ENCODE data around the gene KLHL7. TPM values are rescaled to one million over a fixed set of nuclear protein-coding genes. Genes with fewer than 3 reads are reported as not detected.

KLHL7 gene
- total and polyA plus RNA-seq, 4 donors, result 5.4 to 14.1 (median 9.9) TPM

DNA sequence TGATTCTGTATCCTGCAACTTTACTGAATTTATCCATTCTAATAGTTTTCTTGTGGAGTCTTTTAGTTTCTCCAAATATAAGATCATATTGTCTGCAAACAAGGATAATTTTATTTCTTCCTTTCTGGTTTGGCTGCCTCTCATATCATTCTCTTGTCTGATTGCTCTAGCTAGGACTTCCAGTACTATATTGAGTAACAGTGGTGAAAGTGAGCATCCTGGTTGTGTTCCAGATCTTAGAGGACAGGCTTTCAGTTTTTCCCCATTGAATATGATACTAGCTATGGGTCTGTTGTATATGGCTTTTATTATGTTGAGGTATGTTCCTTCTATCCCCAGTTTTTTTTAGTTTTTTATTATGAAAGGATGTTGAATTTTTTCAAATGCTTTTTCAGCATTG lies 28.2 kb downstream of the KLHL7 start:
- no peaks in the 10 kb centered on the region for H3K4me1 ChIP-seq (ENCODE audit: control insufficient read depth in 4 of 4, insufficient read depth in 4 of 4, low read length in 3 of 4)
- H3K4me3 ChIP-seq (ENCODE audit: low read depth in 1 of 3, low read length in 3 of 3), result no peak overlapping the region
- no peaks in the 10 kb centered on the region for H3K27me3 ChIP-seq (ENCODE audit: control insufficient read depth in 4 of 4, insufficient read depth in 4 of 4, low read length in 3 of 4)
- no peak overlapping the region for H3K9ac ChIP-seq (ENCODE audit: low read depth in 1 of 2, low read length in 2 of 2)
- no peak for DNase-seq (ENCODE audit: low spot score)
- H3K27ac ChIP-seq (ENCODE audit: low read depth in 1 of 2, low read length in 2 of 2), result no peak overlapping the region
- no peaks in the 10 kb centered on the region for H3K9me3 ChIP-seq (ENCODE audit: control insufficient read depth in 4 of 4, low read length in 3 of 4)
- H3K36me3 ChIP-seq (ENCODE audit: control insufficient read depth in 4 of 4, insufficient read depth in 3 of 4, low read depth in 1 of 4, low read length in 3 of 4), result peaks cover 0 to 6% (median 2%) of the 10 kb centered on the region in 4 donors
- TF ChIP-seq, protein P1, sequence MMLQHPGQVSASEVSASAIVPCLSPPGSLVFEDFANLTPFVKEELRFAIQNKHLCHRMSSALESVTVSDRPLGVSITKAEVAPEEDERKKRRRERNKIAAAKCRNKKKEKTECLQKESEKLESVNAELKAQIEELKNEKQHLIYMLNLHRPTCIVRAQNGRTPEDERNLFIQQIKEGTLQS (IDR thresholded peaks at IDR 0.05), result no peak
- TF ChIP-seq GABPA (IDR thresholded peaks at IDR 0.05 in 1 of 2, conservative IDR thresholded peaks at IDR 0.05 in 1 of 2) (no peak), FOXA2 (IDR thresholded peaks at IDR 0.05) (no peak), YY1 (IDR thresholded peaks at IDR 0.05) (no peak)
- TF ChIP-seq, protein P2, sequence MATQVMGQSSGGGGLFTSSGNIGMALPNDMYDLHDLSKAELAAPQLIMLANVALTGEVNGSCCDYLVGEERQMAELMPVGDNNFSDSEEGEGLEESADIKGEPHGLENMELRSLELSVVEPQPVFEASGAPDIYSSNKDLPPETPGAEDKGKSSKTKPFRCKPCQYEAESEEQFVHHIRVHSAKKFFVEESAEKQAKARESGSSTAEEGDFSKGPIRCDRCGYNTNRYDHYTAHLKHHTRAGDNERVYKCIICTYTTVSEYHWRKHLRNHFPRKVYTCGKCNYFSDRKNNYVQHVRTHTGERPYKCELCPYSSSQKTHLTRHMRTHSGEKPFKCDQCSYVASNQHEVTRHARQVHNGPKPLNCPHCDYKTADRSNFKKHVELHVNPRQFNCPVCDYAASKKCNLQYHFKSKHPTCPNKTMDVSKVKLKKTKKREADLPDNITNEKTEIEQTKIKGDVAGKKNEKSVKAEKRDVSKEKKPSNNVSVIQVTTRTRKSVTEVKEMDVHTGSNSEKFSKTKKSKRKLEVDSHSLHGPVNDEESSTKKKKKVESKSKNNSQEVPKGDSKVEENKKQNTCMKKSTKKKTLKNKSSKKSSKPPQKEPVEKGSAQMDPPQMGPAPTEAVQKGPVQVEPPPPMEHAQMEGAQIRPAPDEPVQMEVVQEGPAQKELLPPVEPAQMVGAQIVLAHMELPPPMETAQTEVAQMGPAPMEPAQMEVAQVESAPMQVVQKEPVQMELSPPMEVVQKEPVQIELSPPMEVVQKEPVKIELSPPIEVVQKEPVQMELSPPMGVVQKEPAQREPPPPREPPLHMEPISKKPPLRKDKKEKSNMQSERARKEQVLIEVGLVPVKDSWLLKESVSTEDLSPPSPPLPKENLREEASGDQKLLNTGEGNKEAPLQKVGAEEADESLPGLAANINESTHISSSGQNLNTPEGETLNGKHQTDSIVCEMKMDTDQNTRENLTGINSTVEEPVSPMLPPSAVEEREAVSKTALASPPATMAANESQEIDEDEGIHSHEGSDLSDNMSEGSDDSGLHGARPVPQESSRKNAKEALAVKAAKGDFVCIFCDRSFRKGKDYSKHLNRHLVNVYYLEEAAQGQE (IDR thresholded peaks at IDR 0.05), result no peak

DNA sequence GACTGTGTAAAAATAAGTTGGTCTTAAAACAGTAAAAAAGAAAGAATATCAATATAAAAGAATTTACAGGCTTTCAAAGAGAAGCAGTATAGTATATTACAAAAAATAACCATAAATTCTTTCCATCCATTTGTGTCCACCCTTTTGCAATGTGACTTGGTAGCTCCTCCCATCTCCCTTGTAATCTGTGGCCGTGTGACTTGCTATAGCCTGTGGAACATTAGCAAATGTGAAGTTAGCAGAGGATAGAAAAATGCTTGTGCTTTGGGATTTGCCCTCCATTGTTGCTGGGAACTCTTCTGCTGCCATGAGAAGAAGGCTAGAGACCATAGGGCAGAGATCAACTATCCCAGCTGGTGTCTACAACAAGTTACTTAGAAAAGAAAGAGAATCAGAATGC lies 30.2 kb downstream of the KLHL7 start:
- H3K4me1 ChIP-seq (ENCODE audit: control insufficient read depth in 4 of 4, insufficient read depth in 4 of 4, low read length in 3 of 4), result no peaks in the 10 kb centered on the region
- no peak overlapping the region for H3K4me3 ChIP-seq (ENCODE audit: low read depth in 1 of 3, low read length in 3 of 3)
- 91% methylated on average over 1 of the region's 1 CpG for WGBS
- peaks cover 0 to under 1% (median 0%) of the 10 kb centered on the region in 4 donors for H3K36me3 ChIP-seq (ENCODE audit: control insufficient read depth in 4 of 4, insufficient read depth in 3 of 4, low read depth in 1 of 4, low read length in 3 of 4)
- TF ChIP-seq SP1 (IDR thresholded peaks at IDR 0.05), result no peak
- no peak for TF ChIP-seq RAD21 (IDR thresholded peaks at IDR 0.05)
- no peak for TF ChIP-seq HNF4A (conservative IDR thresholded peaks at IDR 0.05)
- TF ChIP-seq, protein P3, sequence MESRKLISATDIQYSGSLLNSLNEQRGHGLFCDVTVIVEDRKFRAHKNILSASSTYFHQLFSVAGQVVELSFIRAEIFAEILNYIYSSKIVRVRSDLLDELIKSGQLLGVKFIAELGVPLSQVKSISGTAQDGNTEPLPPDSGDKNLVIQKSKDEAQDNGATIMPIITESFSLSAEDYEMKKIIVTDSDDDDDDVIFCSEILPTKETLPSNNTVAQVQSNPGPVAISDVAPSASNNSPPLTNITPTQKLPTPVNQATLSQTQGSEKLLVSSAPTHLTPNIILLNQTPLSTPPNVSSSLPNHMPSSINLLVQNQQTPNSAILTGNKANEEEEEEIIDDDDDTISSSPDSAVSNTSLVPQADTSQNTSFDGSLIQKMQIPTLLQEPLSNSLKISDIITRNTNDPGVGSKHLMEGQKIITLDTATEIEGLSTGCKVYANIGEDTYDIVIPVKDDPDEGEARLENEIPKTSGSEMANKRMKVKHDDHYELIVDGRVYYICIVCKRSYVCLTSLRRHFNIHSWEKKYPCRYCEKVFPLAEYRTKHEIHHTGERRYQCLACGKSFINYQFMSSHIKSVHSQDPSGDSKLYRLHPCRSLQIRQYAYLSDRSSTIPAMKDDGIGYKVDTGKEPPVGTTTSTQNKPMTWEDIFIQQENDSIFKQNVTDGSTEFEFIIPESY (IDR thresholded peaks at IDR 0.05), result no peak
- TF ChIP-seq, protein P4, sequence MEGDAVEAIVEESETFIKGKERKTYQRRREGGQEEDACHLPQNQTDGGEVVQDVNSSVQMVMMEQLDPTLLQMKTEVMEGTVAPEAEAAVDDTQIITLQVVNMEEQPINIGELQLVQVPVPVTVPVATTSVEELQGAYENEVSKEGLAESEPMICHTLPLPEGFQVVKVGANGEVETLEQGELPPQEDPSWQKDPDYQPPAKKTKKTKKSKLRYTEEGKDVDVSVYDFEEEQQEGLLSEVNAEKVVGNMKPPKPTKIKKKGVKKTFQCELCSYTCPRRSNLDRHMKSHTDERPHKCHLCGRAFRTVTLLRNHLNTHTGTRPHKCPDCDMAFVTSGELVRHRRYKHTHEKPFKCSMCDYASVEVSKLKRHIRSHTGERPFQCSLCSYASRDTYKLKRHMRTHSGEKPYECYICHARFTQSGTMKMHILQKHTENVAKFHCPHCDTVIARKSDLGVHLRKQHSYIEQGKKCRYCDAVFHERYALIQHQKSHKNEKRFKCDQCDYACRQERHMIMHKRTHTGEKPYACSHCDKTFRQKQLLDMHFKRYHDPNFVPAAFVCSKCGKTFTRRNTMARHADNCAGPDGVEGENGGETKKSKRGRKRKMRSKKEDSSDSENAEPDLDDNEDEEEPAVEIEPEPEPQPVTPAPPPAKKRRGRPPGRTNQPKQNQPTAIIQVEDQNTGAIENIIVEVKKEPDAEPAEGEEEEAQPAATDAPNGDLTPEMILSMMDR (IDR thresholded peaks at IDR 0.05; ENCODE audit: low read depth, low read length, missing input control), result no peak
- TF ChIP-seq, protein P5, sequence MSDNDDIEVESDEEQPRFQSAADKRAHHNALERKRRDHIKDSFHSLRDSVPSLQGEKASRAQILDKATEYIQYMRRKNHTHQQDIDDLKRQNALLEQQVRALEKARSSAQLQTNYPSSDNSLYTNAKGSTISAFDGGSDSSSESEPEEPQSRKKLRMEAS (IDR thresholded peaks at IDR 0.05), result no peak
- TF ChIP-seq, protein P2 (IDR thresholded peaks at IDR 0.05), result no peak
- no peak for TF ChIP-seq NR2F2 (IDR thresholded peaks at IDR 0.05)
- TF ChIP-seq TAF1 (conservative IDR thresholded peaks at IDR 0.05), result no peak
- no peak for TF ChIP-seq RXRA (IDR thresholded peaks at IDR 0.05)
- no peak for TF ChIP-seq GABPA (IDR thresholded peaks at IDR 0.05 in 1 of 2, conservative IDR thresholded peaks at IDR 0.05 in 1 of 2)
- TF ChIP-seq EGR1 (IDR thresholded peaks at IDR 0.05; ENCODE audit: low read depth in 2 of 2), result no peak
- TF ChIP-seq, protein P1 (IDR thresholded peaks at IDR 0.05), result no peak
- no peak for TF ChIP-seq FOXA2 (IDR thresholded peaks at IDR 0.05)
- TF ChIP-seq JUND (IDR thresholded peaks at IDR 0.05), result no peak
- no peak for TF ChIP-seq YY1 (IDR thresholded peaks at IDR 0.05)
- TF ChIP-seq FOXA1 (IDR thresholded peaks at IDR 0.05), result no peak
- TF ChIP-seq HNF4G (IDR thresholded peaks at IDR 0.05), result no peak
- no peak overlapping the region for H3K9ac ChIP-seq (ENCODE audit: low read depth in 1 of 2, low read length in 2 of 2)
- H3K9me3 ChIP-seq (ENCODE audit: control insufficient read depth in 4 of 4, low read length in 3 of 4), result no peaks in the 10 kb centered on the region
- no peaks in the 10 kb centered on the region for H3K27me3 ChIP-seq (ENCODE audit: control insufficient read depth in 4 of 4, insufficient read depth in 4 of 4, low read length in 3 of 4)
- no peak for DNase-seq (ENCODE audit: low spot score)
- no peak overlapping the region for H3K27ac ChIP-seq (ENCODE audit: low read depth in 1 of 2, low read length in 2 of 2)
